HFFc6 (cell line): ENCODE results near the gene MOSPD3. TPM values are rescaled to one million over a fixed set of nuclear protein-coding genes. Genes with fewer than 3 reads are reported as not detected.

Experiments
- DNase-seq: peaks from one replicate; pipeline ENCODE4 v3.0.0-alpha.2; 2018
- H3K27ac Mint-ChIP-seq: 2 replicates; pipeline ENCODE4 v1.8.0; 2020; ENCODE audit warnings: mild to moderate bottlenecking, mixed read lengths
- H3K27me3 Mint-ChIP-seq: 2 replicates; pipeline ENCODE4 v1.8.0; 2021; ENCODE audit warnings: mild to moderate bottlenecking, moderate library complexity, mixed read lengths; ENCODE audit not compliant: insufficient read depth
- H3K36me3 Mint-ChIP-seq: 2 replicates; pipeline ENCODE4 v1.8.0; 2021; ENCODE audit warnings: low read depth, mixed read lengths
- H3K4me1 Mint-ChIP-seq: 2 replicates; pipeline ENCODE4 v1.8.0; 2020; ENCODE audit warnings: low read depth, mixed read lengths
- H3K4me3 Mint-ChIP-seq: 2 replicates; pipeline ENCODE4 v1.8.0; 2020; ENCODE audit warnings: mild to moderate bottlenecking, moderate library complexity, mixed read lengths
- H3K9me3 Mint-ChIP-seq: 2 replicates; pipeline ENCODE4 v1.8.0; 2020; ENCODE audit warnings: mild to moderate bottlenecking, mixed read lengths
- CTCF ChIP-seq: fragments of 200-600 bp; sonication (generic); IDR thresholded peaks from 2 replicates; pipeline ENCODE4 v1.5.0; 2021; ENCODE audit warnings: antibody characterized with exemption, mild to moderate bottlenecking
- total RNA-seq, 6 experiments: library from RNA; stranded (reverse); fragmentation: NEBNext Ultra II Directional; extraction: Animal tissue kit (Norgen Biotek cat#: 25700); gene quantifications; 2 replicates in 1 of 6; 3 replicates in 5 of 6; pipeline ENCODE4 v1.2.3, GENCODE V29; 2021

The MOSPD3 gene
- total RNA-seq, 6 experiments from 2014 or later: 14.6 to 19.0 (median 17.4) TPM

- H3K36me3 Mint-ChIP-seq: no peaks in the 10 kb centered on the region
- no peak overlapping the region for H3K4me3 Mint-ChIP-seq
- H3K27me3 Mint-ChIP-seq: peaks cover 31% of the 10 kb centered on the region
- no peak overlapping the region for H3K27ac Mint-ChIP-seq
- no peak for TF ChIP-seq CTCF
- H3K9me3 Mint-ChIP-seq: no peaks in the 10 kb centered on the region
- H3K4me1 Mint-ChIP-seq: no peaks in the 10 kb centered on the region
- DNase-seq: no peak
Observed at GRCh38 chr7:100640517-100641440, 28.4 kb downstream of the MOSPD3 start.

- Mint-ChIP-seq H3K36me3 (no peaks in the 10 kb centered on the region), H3K9me3 (no peaks in the 10 kb centered on the region), H3K4me1 (no peaks in the 10 kb centered on the region), H3K27ac (no peak within 1 kb of the TSS), H3K4me3 (no peak within 1 kb of the TSS), H3K27me3 (peaks cover 30% of the 10 kb centered on the region)
- DNase-seq: no peak
- no peak for TF ChIP-seq CTCF
Observed at GRCh38 chr7:100641463-100641859, 29.1 kb downstream of the MOSPD3 start, which contains the start of gene TFR2. Gene TFR2, minus strand, starts transcription at chr7:100641552. Its CDS starts 43 bp downstream, at chr7:100641509.

DNA sequence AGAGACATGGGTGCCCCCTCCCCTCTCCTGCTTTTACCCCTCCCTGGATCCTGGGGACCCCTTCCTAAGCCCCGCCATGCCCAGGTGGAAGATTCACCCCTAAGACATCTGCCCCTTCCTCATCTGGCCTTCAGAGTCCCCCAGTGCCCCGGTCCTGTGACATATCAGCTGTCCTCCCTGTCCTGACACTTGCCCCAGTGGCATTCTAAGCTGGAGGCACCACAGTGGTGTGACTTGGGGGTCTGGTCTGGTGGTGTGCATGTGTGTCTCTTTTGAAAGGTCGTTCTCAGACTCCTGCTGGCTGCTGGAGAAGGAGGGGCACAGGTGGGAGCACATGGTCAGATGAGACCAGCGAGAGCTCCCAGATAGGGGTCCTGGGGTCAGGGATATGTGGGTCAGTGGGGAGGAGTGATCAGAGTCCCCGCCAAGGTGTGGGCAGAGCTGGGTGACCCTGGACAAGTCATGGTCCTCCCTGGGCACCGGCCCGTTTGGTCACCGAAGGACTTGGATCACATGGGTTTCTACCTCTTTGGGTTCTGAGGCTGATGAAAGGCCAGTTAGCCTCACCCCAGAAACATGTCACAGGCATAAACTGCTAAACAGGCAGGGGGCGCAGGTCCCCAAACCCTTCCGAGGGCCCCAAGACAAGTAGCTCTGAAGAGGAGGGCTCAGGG, 29.7 kb downstream of the MOSPD3 start:
- H3K27me3 Mint-ChIP-seq: peaks cover 34% of the 10 kb centered on the region
- no peak for TF ChIP-seq CTCF
- no peak for DNase-seq
- H3K4me1 Mint-ChIP-seq: no peaks in the 10 kb centered on the region
- H3K9me3 Mint-ChIP-seq: no peaks in the 10 kb centered on the region
- no peak overlapping the region for H3K4me3 Mint-ChIP-seq
- no peak overlapping the region for H3K27ac Mint-ChIP-seq
- no peaks in the 10 kb centered on the region for H3K36me3 Mint-ChIP-seq

GRCh38 chr7:100642534-100642907, 30.2 kb downstream of the MOSPD3 start:
- no peaks in the 10 kb centered on the region for H3K4me1 Mint-ChIP-seq
- no peak overlapping the region for H3K27ac Mint-ChIP-seq
- H3K36me3 Mint-ChIP-seq: no peaks in the 10 kb centered on the region
- no peak overlapping the region for H3K4me3 Mint-ChIP-seq
- no peak for DNase-seq
- no peak for TF ChIP-seq CTCF
- H3K27me3 Mint-ChIP-seq: peaks cover 34% of the 10 kb centered on the region
- H3K9me3 Mint-ChIP-seq: no peaks in the 10 kb centered on the region

DNA sequence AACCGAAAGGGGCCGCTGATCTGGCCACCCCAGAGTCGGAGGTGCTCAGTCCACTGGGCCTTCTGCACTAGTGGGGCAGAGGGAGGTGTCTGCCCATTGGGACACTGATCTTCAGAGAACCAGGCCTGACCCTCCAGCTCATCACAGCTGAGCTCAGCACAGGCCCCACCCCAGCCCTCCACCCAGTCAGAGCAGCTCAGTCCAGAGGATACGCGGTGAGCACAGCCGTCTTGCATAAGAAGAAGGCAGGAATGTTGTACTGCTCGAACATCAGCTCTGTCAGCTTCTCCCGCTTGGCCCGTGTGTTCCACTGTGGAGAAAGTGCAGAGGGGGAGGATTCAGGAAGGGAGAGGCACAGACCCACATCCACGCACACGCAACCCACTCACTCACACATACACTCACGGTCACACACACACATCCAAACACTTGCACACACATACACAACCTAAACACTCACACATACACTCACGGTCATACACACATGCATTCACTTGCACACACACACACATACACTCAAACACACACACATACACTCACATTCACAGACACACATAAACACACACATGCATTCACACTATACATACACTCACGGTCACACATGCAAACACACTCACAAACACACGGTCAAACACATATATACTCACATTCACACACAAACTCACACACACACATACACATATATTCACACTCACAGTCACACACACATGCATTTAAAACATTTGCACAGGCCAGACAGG, 37.7 kb downstream of the MOSPD3 start:
- no peak for TF ChIP-seq CTCF
- peaks cover 25% of the 10 kb centered on the region for H3K27me3 Mint-ChIP-seq
- DNase-seq: no peak

More for the DNA sequence above, 37.7 kb downstream of the MOSPD3 start:
- no peak overlapping the region for H3K4me3 Mint-ChIP-seq
- H3K27ac Mint-ChIP-seq: no peak overlapping the region
- no peaks in the 10 kb centered on the region for H3K36me3 Mint-ChIP-seq
- no peaks in the 10 kb centered on the region for H3K4me1 Mint-ChIP-seq
- no peaks in the 10 kb centered on the region for H3K9me3 Mint-ChIP-seq
